NCI-H187 treated with DMSO at 0.1 percent for 48 hours (cell line): ENCODE measurements around the gene EPB41.
A peak's percentile ranks its signal among the peaks of the same experiment; 100 is the strongest.
"Not testable (repeated sequence)": the region's sequence is repeated elsewhere in the genome, so short reads cannot be mapped to it uniquely, and the experiment has no call there.

Source experiments
- DNase-seq: peaks from one replicate; lab custom pipeline; 2025; lab: John Stamatoyannopoulos, UW

Gene EPB41

DNA sequence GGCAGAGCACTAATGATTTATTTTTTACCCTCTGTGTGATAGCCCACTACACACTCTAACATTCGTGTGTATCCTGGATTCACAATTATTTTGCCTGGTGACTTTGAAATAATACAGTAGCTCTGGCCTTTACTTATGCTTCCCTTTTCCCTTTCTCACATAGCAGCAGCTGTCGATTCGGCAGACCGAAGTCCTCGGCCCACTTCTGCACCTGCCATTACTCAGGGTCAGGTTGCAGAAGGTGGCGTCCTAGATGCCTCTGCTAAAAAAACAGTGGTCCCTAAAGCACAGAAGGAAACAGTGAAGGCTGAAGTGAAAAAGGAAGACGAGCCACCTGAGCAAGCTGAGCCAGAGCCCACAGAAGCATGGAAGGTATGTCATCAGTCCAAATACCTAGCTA, 138.6 kb downstream of the EPB41 start:
- no peak for DNase-seq

DNA sequence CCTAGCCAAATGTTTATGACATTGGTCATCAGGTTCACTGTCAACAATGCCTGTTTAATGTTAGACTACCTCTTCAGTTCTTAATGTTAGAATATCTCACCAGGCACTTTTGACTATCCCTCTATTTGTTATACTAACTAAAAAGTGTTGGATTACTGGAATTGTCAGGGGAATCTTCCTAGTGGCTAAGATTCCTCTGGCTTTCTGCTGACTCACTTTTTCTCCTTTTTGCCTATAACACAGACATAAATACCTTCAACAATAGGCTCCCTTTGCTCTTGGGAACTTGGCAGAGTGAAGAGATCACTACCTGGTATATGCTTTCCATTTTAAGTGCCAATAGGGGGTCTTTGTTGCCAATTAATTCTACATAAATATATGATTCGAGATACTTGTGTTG, 140.8 kb downstream of the EPB41 start:
- DNase-seq = no peak

DNA sequence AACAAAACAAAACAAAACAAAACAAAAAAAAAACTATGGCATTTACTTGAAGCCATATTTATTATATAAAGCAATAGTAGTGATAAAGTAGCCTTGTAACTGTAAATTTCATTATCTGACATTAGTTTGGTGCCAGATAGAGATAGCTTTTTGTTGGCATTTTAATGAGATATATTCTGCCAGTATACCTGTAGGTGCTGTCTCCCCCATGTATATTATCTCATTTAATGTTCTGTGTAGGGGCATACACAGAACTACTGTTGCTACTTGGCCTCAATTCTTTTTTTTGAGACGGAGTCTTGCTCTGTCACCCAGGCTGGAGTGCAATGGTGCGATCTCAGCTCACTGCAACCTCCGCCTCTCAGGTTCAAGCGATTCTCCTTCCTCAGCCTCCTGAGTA, 141.9 kb downstream of the EPB41 start:
- no peak for DNase-seq

DNA sequence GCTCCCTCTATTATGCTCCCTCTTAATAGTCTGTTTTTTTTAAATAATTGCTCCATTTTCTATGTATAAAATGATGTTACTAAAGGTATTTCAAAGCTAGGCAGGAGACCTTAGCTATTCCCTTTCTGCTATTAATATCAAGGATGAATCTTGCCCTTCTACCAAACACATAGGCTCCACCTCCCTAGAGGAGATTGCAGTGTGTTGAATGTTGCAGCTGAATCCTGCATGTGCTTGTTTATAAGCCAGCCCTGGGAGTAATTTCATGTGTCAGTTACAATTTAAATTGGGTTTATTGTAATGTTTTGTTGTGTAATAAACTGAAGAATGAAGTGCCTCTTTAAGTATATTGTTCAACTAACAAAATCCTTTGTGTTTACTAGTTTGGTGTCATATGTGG, 143.3 kb downstream of the EPB41 start:
- no peak for DNase-seq

DNA sequence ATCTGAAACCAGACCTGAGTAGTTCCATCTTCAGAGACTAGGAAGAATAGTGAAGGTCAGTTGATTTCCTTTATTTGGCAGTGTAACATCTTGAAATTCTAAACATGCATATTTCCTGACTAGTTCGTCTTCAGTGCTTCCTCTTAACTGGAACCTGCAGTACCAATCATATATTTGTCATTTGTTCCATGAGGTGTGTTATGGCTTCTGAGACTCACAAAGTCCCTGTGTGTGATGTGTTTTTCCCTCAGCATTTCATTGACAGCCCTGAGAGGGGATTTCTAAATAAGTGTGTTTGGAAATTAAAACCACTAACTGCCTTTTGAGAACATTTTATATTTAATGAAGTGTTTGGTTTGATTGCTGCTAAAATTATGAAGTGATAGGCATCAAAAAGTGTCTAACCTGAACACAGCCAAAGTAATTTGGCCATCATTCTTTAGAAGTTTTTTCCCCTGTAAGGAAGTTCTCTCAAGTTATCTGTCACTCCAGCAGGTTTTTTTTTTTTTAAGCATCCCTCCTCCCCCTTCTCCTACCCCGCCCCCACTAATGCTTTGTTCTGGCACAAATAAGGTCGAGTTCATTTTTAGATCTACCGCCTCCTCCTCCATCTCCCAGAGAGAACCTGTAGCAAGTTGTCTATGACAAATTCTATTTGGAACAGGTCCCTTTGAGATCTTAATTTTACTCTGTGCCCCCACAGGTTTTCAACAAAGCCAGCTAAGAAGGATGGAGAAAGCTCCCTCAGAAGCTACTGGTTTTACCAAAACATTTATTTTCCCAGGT, 148.0 kb downstream of the EPB41 start:
- no peak for DNase-seq

DNA sequence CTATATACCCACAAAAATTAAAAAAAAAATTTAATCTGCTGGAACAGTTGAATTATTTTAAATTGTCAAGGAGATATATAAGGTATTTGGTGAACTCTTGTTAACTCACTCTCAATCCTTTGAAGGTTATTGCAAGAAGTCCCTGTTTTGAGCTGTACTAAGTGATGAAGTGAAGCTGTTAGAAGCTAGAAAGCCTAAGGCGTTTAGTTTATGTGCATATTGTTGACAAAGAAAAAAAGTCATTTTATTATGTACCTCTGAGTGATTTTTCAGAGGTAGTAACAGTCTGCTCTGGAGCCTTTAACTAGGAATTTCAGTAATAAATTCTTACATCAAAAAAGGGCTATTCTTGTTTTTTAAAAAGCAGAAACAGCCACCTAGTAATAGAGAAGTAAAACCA, 149.7 kb downstream of the EPB41 start:
- no peak for DNase-seq

DNA sequence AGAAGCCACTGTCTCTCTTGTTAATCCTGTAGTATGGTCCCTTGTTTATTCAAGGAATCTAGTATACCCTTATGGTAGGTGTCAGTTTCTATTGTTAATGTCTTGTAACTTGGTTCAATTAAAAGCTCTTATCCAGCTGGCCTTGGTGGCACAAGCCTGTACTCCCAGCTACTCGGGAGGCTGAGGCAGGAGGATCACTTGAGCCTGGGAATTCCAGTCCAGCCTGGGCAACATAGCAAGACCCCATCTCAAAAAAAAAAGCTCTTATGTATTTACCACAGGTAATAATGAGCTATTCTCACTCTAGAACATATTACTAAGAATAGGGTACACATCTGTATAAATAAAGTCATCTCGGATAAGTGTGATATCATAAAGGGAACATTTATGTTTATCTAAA, 162.8 kb downstream of the EPB41 start:
- no peak for DNase-seq

DNA sequence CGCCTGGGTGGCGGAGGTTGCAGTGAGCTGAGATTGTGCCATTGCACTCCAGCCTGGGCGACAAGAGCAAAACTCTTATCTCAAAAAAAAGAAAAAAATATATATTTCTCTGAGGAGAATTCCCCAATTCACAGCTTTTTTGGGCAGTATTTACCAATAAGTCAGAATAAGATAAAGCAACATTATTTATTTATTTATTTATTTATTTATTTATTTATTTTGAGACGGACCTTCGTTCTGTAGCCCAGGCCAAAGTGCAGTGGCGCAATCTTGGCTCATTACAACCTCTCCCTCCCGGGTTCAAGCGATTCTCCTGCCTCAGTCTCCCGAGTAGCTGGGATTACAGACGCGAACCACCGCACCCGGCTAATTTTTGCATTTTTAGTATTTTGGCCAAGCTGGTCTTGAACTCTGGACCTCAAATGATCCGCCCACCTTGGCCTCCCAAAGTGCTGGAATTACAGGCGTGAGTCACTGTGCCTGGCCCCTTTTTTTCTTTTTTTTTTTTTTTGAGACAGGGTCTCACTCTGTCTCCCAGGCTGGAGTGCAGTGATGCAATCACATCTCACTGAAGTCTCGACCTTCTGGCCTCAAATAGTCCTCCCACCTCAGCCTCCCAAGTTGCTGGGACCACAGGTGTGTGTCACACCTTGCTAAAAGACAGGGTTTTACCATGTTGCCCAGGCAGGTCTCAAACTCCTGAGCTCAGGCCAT, 165.7 kb downstream of the EPB41 start:
- not testable (repeated sequence) for DNase-seq

DNA sequence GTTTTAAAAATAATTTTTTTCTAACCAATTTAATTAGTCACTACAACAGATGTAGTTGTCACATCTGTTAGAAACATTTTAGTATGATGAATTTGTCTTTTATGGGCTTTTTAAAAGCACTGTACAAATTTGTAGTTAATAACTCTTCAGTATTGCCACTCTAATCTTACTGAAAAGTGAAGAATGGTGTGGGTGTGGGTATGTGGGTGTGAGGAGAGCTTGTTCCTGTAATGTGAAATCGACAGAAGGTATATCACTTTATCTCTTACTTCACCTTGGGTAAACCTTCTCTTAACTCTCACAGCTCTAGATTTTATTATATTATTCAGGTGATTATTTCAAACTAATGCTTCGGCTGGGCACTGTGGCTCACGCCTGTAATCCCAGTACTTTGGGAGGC, 166.8 kb downstream of the EPB41 start:
- DNase-seq = no peak

DNA sequence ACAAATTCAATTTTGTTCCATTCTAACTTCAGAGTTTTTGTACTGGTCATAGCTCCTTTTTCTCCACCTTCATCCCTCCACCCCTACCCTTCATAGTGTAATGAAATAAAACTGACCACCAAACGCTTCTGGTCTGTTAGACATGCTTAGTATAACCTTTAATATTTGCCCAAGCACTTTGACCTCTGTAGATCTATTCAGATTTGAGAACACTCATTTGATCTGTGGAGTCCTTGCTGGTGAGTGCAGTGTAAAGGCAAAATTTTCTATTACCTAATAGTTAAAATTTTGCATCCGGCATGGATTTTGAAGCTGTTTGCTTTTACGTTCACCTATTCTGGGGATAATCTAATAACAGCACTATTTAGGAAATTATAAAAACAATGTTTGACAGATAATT, 168.2 kb downstream of the EPB41 start:
- DNase-seq = no peak

DNA sequence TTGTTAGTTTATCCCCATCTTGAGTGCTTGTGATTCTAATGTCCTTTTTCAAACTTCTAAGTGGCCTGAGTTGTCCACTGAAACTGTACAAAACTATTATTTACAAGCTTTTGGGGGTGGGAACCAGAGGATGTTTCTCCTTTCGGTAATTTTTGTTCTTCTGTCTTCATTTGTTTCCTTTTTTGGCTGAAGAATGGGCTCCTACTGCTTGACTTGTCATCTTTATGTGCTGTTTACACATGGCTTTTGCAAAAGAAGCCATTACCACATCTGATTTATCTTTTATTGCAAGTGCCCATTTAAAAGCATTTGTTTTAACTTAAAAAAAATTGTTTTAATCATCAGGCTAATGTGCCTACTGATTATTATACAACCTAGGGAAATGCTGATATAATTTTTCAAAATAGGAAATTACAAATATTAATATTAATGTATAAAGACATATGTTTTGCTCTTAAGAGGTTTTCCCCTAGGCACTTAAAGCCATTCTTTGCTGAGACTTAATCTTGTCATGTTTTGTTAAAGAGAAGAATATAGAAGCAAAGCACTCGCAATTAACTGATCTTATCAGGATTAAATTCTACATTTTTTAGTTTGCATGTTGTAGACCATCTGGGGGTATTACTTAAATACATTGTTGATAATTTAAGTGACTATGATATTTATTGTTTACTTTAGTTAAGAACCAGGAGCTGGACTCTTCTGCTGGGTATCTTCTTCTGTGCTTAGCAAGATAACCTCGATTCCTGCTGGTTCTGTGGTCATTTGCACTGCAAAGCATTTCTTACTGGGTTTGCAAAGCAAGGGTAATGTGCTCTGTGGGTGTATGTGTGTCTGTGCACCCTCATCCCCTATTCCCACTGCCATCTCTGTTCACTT, 169.2 kb downstream of the EPB41 start:
- DNase-seq = no peak

DNA sequence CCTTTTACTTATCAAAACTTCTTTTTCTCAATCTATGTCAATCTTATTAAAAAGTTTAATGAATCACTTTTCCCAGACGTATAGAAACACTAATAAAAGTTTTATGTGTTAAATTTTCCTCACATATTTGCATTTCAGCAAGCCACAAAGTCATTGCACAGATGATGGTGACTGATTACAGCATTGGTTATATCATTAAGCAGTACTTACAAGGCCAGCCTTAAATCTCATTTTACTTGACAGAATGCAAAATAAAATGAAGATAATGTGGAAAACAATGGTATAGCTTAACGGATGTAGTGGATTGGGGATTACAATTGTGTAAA, 169.8 kb downstream of the EPB41 start:
- no peak for DNase-seq

DNA sequence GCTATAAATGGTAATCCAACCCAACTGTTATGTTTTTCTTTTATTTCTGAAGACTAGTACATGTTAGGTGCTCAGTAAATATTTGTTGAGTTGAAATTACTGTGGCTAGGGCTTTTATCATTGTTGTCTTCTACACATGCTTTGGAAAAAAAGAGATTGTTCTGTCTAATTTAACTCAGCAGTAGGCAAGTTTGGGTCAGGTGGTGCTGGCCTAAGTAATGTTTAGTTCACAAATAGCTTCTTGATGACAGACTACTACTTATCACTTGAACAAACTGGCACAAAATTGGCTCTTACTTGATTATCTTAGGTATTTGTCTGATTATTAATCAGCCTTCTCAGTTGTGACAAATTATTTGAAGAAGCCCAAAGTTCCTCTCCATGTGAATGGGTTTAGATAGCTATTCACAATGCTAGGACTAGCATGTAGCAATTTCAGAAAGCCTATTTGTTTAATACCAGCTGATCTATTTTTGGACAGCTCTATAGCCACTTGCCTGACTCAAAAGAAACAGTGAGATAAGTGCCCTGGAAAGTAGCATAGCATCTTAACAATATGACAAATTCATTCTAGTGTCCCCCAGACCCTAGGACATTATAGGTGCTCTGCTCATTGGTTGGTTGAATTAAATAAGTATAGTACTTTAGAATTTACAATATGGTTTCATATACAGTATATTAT, 176.7 kb downstream of the EPB41 start:
- DNase-seq = no peak

DNA sequence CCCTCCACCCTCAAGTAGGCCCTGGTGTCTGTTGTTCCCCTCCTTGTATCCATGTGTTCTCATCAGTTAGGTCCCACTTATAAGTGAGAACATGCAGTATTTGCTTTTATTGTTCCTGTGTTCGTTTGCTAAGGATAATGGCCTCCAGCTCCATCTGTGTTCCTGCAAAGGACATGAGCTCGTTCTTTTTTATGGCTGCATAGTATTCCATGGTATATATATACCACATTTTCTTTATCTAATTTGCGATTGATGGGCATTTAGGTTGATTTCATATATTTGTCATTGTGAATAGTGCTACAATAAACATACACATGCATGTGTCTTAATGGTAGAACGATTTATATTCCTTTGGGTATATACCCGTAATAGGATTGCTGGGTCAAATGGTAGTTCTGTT, 178.3 kb downstream of the EPB41 start:
- DNase-seq = not testable (repeated sequence)

DNA sequence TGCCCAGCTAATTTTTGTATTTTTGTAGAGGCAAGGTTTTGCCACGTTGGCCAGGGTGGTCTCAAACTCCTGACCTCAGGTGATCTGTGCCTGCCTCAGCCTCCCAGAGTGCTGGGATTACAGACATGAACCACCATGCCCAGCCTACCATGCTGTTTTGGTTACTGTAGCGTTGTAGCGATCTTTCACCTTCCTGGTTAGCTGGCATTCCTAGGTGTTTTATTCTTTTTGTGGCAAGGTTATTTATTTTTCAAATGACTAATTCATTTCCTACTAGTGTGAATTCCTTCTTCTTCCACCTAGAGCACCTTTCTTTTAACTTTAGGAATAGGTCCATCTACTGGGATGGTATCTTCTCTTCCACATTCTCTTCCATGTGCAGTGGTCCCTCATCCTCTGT, 180.1 kb downstream of the EPB41 start:
- DNase-seq = no peak

DNA sequence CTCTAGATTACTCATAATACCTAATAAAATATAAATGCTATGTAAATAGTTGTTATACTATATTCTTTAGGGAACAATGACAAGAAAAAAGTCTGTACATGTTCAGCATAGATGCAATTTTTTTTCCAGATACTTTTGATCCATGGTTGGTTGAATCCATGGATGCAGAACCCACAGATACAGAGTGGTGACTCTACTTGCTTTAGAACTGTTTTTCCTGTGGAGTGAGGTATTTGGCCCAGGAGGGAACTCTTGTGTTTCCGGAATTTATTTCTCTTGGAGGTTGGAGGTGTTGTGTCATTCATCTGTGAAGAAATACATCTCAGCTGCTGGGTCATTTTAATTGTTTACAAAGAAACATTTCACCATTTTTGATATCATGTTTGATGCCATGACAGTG, 180.6 kb downstream of the EPB41 start:
- no peak for DNase-seq

DNA sequence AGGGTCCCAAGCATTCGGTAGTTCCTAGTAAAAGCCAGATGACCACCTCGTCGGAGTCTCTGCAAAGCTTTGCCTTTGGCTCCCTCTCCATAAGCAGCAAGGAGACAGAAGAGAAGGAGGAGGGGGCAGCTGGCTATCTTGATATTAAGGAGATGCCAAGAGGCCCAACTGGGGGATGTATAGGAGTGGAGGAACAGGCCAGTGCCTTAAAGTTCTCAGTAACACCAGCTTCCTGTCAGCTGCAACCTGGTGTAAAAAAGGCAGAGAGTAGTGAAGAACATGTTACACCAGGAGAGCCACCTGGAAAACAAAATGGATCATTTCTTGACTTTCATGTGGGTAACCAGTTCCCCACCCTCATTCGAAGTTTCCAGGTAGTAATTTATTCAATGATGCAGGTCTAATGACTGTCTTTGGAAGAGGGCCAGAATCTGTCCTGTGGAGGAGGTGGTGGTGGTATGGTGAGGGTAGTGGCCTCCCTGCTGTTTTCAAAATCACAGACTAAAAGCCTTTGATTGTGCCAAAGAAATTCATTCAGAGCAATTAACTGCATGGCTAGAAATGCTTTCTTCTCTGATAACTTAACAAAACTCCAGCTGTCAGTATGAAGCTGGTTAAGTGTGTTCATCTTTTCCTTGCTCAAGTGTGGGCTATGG, 182.0 kb downstream of the EPB41 start:
- DNase-seq = peak; percentile 80

DNA sequence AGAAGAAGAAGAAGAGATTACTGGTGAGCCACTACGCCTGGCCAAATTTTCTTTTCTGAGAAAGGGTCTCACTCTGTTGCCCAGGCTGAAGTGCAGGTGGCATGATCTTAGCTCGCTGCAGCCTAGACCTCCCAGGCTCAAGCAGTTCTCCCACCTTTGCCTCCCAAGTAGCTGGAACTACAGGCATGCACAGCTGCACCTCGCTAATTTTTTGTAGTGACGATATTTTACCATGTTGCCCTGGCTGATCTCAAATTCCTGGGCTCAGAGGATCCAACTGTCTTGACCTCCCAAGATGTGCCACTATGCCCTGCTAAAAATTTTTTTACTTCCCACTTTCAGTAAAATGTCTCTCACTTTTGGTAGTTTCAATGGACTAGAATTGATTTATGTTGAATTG, 184.9 kb downstream of the EPB41 start:
- no peak for DNase-seq

DNA sequence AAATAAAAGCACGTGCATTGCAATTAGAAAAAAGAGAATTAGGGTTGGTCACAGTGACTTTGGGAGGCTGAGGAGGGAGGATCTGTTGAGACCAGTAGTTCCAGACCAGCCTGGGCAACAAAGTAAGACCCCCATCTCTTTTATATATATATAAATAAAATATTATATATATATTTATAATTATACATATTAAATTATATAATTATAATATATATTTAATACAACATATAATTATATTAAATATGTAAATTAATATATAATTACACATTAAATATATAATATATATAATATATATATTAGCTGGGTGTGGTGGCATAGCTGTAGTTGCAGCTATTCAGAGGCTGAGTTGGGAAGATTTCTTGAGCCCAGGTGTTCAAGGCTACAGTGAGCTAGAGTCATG, 186.1 kb downstream of the EPB41 start:
- DNase-seq = no peak

DNA sequence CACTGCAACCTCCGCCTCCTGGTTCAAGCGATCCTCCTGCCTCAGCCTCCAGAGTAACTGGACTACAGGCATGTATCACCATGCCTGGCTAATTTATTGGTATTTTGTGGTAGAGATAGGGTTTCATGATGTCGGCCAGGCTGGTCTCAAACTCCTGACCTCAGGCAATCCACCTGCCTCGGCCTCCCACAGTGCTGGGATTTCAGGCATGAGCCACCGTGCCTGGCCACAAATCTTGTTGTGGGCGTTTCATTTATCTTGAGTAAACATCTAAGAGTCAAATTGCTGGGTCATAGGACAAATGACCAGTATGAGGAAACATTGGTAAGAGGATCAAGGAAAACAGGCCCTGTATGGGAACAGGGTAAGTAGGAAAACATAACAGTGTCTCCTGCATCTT, 191.5 kb downstream of the EPB41 start:
- no peak for DNase-seq

DNA sequence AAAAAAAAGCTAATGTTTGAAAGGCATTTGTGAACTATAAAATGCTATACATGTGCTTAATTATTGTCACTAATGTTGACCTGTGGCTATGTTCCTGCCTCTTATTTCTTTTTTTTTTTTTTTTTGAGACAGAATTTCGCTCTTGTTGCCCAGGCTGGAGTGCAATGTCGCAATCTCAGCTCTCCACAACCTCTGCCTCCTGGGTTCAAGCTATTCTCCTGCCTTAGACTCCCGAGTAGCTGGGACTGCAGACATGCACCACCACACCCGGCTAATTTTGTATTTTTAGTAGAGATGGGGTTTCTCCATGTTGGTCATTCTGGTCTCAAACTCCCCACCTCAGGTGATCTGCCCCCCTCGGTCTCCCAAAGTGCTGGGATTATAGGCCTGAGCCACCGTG, 193.7 kb downstream of the EPB41 start:
- not testable (repeated sequence) for DNase-seq
